Activated gamma-delta T cell treated with Interleukin-2 at 50 U/mL for 16 hours (primary cell): ENCODE data around the gene MYOM3.

Source experiments
- DNase-seq: peaks from one replicate; pipeline ENCODE4 v3.0.0-alpha.2; 2020

The MYOM3 gene

DNA sequence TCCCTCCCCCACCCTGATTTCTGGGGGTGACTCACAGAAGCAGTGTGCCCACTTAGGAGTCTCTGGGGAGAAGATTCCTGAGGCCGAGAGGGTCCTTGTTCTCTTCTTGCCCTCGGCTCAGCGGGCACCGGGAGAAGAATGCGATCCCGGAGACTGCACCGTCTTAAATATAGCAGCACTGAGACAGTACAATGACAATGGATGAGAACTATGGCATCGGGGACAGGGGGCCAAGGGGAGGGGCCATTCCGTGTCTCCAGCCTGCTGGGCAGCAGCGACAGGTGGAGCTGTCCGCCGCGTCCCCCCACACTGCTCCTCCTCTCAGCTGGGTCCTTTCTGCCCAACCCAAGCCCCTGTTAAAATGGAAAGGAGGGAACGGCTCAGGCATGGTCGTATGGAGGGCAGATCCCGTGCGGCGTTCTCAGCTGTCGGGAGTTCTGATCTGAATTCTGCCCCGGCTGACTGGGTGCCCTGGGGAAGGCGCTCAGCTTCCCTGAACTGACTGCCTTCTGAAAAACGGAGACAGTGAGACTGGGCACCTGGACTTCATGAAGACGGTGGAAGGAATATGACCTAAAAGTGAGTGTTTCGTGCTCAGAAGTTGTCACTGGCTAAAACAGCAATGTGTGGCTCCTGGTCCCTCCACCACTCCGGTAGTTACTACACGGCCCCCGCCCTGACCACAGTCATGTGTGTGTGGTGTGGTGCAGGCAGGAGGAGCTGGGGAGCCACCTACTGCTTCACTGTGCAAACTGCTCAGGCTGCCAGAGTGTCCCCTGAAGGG lies at the start of gene MYOM3:
Gene MYOM3, minus strand, starts transcription at position 140 of the 784 bp plus-strand sequence. CDS start 3,499 bp downstream, outside the sequence.
- DNase-seq, result peak; percentile 36

DNA sequence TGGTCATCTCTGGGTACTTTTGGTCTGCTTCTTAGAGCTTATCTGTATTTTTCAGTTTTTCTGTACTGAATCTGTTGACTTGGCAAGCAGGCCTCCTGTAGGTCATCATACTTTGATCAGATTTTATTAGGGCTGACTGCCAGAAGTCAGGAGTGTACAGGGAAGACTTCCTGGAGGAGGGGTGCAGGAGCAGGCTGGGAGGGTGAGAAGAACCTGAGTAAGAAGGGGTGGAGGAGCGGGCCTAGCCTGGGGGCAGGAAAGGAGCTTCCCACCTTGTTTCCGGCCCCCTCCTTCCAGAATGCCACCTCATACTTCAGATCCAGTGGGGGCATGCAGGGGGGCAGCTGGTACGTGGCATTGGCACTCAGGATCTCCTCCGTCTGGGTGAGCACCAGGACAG lies 49.3 kb upstream of the MYOM3 start:
- DNase-seq, result no peak

DNA sequence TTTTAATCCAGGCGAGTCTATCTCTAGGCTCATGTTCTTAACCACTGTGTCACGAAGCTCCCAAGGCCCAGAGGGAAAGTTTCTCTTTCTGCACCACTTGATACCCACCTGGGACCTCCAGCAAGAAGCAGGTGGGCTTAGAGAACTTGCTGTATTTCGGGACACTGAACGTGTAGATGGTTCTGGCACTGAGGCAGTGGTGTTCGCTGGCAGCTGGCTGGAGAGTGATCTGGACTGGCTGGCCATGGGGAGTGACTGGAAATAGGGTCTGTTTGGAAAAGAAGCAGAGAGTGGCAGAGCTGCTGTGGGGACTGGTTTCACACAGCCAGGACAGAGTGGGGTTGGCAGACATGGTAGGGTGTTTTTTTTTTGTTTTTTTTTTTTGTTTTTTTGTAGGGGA lies 47.4 kb upstream of the MYOM3 start:
- DNase-seq, result no peak

DNA sequence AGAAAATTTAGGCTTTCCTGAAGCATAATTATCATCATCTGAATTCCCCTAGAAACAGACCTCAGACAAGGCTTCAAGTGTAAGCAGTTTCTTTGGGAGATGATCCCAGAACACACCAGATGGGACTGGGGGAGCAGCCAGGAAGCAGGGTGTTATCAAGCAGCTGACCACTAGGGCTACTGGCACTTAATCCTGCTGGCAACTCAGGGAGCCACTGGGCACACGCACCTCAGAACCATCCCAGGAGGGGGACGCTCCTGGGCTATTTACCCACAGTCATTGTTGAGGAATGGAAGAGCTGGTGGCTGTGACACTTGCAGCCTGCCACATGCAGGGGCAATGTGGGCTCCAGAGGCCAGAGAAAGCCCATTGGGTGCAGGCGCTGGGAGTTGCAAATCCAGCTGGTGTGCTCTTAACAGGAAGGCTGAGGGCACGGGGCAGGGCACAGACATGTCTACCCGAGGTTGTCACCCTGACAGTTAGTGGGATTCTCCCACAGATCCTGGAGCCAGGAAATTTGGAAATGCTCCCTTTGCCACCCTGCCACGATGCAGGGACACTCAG lies 46.1 kb upstream of the MYOM3 start:
- DNase-seq, result no peak

DNA sequence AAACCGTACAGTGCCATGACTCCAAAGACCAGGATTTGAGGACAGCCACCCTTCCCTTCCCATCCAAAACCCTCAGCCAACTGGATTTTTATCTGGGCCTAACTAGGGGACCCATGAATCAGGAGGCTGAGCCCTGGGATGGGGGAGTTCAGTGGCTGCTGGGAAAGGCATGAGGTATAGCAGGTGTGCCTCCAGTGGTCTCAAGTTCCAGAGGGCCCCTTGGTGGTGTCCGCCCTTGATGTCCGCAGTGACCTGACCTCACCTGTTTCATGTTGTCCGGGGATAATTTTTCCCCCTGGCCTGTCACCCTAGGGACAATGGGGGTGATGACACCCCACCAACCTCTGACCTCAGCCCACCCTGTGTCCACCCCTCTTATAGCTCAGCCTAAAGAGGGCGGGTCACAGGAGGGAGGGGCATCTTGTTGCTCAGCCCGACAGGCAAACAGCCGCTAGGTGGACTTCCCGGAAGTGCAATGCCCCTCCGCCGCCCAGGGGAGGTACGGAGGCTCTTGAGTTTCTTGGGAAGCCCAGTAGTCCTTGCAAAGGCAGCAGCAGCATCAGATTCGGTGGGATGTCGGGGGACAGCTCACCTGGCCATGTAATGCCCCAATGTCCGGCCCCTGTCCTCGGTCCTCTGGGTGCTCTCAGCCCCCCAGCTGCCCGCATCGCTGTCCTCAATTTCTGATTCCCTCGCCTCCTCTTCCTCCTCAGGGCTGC lies 44.8 kb upstream of the MYOM3 start:
- DNase-seq, result no peak

DNA sequence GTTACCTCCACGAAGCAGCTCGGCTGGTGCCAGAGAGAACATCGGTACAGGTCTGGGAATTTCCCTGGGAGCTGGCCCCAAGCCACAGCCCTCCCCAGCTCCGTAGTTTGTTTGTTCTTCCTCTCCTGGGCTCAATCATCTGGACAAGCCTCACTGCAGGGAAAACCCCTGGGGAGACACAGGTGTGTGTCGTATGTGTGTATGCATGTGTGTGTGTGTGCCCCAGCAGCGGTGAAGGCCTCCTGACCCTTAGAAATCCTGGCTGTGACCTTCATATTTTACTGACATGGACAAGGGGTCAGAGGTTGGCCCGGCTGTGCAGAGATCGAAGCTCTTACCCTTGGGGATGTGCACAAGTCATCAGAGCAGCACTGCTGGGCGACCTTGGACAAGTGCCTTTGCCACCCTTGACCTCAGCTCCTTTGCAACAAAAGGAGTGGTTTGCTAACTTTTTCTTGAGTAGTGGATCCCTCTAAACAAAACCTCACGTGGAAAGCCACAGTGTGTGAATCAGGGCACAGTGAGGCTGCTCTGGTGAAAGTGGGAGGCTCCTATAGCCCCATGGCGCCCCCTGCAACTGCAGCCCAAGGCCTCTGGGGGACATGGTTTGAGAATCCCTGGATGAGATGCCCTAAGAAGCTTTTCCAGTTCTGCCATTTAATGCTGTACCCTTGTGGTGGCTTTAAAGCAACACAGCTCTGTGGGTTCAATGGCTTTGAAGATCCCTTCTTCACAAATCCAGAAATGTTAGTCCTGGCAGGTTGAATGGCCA lies 43.3 kb upstream of the MYOM3 start:
- no peak for DNase-seq

DNA sequence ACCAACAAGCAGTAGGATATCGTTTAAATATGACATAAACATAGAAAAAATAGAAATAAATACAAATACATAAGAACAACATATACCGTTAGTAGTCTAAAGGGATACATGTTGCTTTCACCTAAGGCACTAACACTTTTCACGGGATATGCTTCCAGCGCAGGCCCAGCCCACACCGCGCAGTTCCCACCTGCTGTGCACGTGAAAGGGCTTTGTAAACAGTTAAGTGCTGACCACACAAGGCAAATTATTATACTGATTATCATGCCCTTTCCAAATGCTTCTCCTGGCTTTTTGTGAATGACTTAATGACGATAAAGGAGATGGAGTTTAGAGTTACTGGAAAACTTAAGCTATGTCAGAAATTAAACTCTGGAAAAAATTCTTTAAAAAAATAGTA lies 42.3 kb upstream of the MYOM3 start:
- DNase-seq, result no peak

DNA sequence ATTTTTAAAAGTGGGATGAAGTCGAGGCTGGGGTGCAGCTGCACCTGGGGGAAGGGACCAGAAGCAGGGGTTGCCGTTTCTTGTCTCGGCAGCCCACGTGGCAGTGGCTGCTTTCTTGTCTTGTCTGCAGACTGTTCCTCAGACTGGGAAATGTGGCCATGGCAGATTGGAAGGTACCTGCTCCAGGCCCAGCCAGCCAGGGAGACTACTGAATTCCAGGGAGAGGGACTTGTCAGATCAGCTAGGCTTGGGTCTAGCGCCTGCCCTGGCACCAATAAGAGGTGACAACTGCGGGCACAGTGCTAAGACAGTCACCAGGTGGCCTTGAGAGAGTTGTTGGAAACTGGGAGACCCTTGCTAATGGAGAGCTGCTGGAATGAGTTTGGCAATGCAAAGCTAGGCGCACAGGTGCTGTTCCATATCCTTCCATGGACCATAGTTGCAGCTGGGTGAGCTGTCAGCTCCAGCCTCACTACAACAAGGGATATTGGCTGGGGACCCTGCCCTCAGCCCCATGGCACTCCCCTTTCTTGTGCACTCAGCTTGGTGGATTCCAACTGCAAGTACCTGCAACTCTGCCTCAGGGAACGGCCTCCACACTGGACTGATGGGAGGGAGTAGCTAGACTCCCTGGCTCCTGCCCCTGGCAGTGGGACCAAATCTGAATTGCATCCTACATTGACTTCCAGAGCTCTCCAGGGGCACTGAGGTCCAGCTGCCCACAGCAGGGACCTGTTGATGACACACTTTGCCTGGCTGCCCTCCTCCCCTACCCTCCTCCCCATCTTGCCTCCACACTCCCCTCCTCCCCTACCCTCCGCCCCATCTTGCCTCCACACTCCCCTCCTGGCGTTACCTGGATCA lies 40.9 kb upstream of the MYOM3 start:
- DNase-seq, result no peak

DNA sequence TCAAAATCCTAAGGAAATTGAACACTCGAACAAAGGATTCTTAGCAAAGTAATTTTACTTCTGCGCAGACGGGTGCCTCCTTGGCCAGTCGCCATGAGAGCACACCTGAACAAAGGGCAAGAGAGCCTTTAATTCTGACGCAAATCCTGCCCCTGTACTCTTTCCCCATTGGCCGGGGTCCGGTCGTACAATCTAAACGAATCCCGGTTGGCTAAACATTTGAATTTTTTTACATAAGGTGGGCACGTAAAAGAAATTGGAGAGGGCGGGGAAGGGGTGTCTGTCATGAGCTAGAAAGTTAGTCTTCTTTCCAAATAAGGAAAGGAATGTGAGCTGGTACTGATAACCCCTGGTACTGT lies 39.2 kb upstream of the MYOM3 start:
- no peak for DNase-seq

DNA sequence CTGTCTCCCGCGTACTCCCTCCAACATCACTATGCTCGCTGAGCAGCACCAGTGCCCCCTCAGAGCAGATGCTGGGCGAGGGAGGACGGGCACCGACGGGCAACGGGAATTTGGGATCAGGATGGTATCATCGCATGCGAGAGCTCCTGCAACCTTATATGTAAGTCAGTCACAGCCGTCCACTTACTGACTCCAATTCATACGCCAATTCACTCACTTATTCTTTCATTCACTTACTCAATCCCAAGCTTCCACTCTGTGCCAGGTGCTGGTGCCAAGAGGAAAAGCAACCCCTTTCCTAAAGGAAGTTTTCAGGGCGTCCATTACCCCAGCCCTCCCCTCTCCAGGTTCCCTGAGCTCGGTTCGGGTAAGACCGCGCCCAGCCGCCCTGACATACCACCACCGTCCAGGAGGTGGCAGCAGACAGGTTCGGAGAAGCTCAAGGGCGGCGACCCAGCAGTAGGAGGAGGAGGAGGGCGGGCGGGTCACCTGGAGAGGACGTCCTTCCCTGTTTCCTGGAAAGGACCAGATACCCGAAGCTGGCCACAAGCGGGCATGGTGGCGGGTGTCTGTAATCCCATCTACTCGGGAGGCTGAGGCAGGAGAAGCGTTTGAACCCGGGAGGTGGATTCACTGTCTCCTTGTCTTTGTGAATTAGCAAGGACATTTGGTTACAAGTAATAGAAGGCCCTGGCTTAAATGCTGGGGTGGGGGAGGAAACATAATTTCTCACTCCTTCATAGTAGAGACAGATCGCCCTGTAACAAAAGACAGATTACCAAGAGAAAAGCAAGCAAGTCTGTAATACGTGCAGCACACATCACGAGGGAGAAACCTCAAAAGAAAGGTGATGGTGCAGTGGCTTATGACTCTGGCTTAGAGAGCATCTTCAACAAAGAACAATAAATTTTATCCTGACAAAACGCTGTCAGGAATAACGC lies 38.6 kb upstream of the MYOM3 start:
- DNase-seq, result peak; percentile 88

DNA sequence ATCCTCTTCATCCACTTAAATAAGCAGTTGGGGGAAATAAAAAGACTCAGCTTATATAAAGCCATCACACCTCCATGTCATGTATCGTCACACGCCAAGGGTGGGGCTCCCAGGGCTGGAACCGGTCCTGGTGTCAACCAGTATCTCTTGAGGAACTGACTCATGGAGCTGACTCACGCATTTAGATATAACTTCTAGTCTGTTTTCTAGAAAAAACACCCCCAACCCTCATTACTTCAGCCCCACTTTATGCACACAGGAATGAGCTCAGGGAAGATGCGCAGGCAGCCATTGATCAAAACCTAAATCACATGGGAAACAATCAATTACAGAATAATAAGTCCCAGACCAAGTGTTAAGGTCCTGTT lies 37.9 kb upstream of the MYOM3 start:
- DNase-seq, result no peak

DNA sequence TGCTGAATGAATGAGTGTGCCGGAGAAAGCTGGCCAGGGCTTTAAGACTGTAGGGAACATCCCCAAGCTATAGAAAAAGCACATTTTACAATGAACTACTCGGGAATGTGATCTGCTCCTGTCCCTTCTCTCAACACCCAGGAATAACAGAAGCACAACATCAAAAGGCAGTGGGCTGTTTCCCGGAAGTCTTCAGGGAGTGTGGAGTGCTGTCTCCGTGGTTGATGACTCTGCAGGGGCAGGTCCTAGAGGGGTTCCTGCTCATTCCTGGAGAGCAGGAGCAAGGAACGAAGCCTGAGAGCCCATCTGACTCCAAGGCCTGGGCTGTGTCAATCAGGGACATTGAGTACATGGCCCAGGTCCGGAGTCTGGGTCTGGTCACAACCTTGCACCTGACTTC lies 35.9 kb upstream of the MYOM3 start:
- DNase-seq, result no peak

DNA sequence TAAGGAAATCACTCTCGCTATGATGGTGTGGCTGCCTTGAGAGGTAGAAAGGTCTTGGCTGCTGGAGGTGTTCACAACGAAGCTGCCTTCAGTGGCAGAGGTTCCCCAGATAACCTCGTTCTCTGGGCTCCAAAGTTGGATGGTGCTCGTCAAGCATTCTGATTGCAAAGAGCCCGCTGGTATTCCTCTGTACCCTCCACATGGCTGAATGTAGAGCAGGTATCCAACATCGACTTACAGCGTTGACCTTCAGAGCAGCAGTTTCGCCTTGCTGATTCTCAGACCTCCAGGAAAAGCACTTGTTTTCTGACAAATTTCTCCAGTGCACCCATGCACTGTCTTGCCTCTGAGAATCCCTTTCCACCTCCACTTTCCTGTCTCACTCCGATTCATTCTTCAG lies 35.3 kb upstream of the MYOM3 start:
- DNase-seq, result no peak

DNA sequence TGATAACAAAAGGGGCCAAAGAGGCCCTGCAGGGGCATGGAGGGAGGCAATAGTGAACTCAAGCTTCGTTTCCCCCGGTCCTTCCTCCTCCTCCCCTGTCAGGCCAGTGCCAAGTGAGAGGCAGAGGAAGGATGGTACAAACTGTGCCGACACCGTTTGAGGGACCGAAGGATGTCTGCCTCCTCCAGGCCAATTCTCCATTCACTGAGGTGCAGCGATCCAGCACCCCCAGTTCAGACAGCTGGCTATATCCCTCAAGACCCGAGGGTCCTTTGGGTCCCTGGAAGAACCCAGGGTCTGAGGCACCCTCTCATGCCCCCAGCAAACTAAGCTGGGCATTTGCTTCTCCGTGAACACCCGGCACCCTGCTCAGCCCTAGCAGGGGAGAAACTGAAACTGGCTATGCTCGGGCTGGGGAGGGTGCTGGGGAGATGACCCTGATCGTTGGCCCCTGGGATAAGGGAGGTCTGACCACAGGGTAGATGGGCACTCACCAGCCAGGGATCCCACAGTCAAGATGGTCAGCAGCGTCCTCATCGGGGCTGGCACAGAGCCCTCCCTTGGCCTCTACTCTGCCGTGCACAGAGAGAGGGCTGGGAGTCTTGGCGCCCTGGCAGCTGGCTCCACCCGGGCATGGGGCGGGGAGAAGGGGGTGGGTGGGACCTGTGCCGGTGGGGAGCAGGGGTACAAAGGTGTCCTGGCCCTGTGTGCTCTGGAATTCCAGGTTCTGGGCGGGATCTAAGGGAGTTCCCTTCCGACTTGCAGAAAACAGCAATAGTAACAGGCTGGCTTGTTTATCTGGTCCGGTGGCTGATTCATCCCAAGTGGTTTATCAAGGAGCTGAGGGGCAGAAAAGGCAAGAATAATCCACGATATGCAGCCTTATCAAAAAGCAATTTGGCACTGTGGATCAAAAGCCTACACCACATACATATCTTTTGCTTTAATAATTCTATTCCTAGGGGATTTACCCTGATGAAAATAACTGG lies 30.9 kb upstream of the MYOM3 start, which contains the start of gene IL22RA1:
Gene IL22RA1, minus strand, starts transcription at position 595 of the 989 bp plus-strand sequence. Its CDS starts 58 bp downstream, at position 537.
- DNase-seq, result no peak

DNA sequence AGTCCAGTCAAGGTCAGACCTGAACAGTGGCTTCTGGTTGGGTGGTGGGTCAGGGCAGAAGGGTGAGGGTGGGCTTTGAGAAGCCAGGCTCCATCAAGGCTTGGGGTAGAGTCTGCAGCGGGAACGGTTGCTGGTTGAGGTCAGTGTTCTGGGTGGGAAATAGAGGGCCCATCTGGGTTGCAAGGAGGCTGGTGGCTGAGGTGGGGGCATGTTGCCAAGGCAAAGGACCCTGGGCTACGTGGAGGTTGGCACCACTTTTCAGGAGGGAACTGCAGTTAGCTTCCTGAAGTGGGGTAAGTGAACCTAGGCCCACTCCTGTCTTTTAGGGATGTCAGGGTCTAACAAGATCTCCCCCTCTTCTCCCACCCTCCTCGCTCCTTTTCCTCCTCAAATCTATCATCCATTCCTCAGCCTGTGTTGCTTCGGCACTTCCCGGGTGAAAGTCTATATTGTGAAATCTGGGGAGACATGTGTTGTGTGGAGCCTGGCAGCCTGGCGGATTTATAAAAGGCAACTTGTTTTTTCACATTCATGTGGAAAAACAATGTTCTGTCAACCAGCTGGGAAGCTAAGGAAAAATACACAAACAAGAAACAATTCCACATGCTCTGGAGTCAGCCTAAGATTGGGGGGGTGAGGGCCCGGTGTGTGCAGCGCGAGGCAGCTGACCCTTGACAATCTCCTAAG lies 29.5 kb upstream of the MYOM3 start:
- no peak for DNase-seq

DNA sequence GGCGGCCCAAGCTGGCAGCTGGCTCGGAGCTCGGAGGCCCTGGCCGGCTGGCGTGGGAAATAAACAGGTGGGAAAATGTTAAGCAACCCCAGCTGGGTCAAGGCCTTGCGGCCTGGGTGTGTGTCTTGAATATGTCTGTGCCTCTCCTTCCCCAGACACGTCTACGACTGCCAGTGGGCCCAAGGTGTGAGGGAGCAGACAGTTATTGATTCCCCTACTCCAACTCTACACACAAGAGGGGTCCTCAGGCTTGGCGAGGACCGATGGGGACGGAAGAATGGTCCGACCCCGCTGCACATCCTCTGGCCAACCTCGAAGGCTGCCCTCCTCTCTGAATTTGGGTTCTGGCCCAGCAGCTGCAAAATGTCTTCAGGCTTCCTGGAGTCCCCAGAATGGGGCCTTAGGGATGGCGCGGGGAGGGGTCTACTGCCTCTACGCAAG lies 28.8 kb upstream of the MYOM3 start:
- no peak for DNase-seq

DNA sequence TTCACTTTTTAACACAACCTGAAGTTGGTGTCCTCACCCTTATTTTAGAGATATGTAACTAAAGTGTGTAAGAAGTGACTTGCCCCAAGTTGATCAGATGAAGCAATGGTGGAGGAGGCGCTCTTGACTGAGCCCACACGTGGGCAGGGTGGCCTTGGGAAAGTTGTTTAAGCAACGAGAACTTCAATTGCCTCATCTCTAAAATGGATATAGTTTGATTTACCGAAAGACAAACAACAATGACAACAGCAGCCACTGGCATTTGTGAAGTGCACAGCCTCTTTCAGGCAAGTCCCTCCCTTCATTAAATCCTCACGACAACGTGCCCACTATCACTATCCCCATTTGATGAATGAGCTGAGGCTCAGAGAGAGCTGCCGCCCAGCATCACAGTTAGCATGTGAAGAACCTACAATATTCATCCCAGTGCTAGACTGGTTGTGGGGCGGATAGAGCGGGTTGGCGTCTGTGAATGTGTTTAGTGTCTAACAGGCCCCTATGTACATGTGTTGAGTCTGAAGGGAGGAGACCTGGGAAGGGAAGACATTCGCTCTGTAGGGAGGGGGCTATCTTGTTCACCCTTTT lies 28.0 kb upstream of the MYOM3 start:
- DNase-seq, result no peak

DNA sequence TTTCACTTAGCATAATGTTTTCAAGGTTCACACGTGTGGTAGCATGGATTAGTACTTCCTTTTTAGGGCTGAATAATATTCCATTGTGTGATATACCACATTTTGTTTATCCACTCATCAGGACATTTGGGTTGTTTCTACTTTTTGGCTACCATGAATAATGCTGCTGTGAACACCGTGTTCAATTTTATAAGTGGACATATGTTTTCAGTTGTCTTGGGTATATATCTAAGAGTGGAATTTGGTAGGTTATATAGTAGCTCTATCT lies 27.2 kb upstream of the MYOM3 start:
- no peak for DNase-seq
